GM19023 (cell line): ENCODE data around the gene TENT4A.
A peak's percentile ranks its signal among the peaks of the same experiment; 100 is the strongest.

Experiments
- ATAC-seq: cut with Tn5 transposase; IDR thresholded peaks from one replicate; pipeline ENCODE4 v1.9.1; 2021; ENCODE audit warnings: mild to moderate bottlenecking, moderate library complexity; ENCODE audit not compliant: unreplicated experiment

TENT4A gene

DNA sequence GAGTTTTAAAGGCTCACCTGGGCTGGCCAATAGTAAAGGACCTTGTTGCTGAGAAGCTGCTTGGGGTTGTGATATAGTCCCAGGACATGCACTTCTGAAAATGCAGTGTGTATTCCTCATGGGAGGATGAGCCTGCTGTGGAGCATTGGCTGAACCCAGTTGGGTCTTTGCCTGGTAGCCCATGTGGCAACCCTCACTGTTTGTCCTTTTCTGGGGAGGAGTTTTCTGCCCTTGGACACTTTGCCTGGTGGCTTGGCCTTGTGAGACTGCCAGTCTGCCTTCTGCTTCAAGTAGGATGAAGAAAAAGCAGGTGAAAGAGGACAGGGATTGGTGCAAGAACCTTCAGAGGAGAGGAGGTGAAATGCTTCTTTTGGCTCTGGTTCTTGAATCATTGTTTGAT, 4.0 kb downstream of the TENT4A start:
- ATAC-seq = no peak

- ATAC-seq = no peak
Observed at GRCh38 chr5:6717687-6718086, 4.5 kb downstream of the TENT4A start.

GRCh38 chr5:6718161-6718681, 5.0 kb downstream of the TENT4A start:
- ATAC-seq = no peak

GRCh38 chr5:6718718-6719117, 5.5 kb downstream of the TENT4A start:
- ATAC-seq = no peak

- ATAC-seq = no peak
Observed at GRCh38 chr5:6719417-6719816, 6.2 kb downstream of the TENT4A start.

DNA sequence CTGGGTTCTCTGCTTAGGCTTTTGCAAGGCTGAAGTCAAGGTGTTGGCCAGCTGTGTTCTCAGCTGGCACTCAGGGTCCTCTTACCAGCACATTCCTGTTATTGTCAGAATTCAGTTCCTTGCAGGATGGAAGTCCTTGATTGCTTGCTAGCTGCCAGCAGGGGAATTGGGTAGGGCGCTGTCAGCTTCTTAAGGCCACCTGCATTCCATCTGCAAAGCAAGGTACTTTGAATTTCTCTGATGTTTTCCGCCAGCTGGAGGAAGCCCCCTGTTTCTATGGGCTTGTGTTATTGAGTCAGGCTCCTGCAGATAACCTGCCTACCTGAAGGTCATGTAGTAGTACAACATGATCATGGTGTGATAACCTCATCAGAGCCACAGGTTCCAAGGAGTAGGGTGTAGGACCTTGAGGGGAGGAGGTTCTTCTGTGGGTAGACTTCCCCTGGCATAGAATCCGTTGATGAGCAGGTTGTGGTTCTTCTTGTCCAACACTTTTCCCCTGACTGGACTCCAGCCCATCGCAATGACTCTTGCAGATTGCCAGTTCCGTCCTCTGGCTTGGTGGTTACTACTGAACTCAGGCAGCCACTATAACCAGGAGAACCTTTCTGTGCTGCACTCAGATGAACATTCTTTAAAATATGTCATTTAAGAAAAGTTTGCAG, 6.8 kb downstream of the TENT4A start:
- ATAC-seq = no peak

GRCh38 chr5:6720561-6720921, 7.3 kb downstream of the TENT4A start:
- ATAC-seq = no peak

GRCh38 chr5:6721442-6721841, 8.2 kb downstream of the TENT4A start:
- no peak for ATAC-seq

DNA sequence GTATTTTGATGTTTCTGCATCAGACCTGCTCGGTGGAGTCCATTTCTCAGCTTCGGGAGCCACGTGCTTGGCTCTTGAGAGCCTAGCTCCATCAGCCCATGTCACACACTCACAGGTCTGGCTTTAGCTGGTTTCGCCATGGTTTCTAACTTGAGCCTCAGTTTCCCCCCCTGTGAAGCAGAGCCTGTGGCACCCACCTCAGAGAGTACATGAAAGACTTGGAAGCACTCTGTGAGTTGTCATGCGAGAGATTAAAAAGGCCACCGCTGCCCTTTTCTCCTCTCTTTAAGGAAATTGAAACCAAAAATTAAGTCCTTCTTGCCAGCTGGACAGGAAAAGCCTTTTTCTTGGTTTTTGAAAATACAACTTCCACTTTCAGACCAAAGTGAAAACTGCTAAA, 8.8 kb downstream of the TENT4A start:
- ATAC-seq = peak; percentile 49

DNA sequence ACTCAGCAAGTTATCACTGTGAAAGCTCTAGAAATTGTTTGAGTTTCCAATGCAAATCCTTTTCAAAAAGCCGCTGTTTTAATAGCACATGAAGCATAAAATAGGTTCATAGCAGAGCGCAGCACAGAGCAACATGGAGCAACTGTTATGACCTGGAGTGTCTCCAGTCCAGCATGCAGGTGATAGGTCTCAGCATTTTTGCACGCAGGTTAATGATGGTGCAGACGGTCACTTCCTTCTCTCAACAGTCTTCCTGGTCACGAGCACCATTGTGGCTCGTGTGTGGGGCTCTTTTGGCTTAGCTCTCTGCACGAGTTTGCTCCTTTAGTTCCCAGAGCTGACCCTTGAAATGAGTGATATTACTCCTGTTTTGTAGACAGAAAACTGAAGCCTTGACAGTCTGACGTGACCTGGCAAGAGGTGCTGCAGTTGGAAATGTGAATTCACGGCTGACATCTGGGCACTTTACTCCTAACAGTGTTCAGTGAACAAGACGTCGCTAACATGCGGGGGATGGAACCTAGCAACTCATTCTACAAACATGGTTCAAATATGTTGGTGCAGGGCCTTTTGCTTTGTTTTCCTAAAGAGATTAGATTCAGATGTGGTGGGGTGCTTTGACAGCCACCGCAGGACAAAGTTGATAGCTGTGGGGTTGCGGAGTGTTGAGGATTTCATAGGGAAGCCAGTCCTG, 10.0 kb downstream of the TENT4A start:
- ATAC-seq = no peak

GRCh38 chr5:6723816-6724300, 10.6 kb downstream of the TENT4A start:
- ATAC-seq = no peak

- no peak for ATAC-seq
Observed at GRCh38 chr5:6724321-6724929, 11.2 kb downstream of the TENT4A start.

DNA sequence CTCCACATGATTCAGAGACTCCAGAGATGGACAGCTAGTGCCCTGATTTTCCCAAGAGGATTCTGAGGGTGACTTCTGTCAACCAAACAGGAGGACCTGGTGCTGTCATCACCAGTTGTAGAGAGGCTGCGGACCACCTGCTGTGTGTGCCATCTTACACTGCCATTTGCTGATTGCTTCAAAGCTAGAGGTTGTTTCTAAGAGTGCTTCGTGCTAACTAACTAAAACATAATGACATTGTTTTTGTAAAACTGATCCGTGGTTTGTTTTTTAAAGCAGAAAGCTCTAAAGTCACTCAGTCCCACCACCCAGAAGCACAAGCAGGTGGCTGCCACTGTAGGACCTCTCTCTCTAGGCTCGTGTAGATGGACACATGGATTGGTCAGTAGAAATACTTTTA, 12.2 kb downstream of the TENT4A start:
- no peak for ATAC-seq

DNA sequence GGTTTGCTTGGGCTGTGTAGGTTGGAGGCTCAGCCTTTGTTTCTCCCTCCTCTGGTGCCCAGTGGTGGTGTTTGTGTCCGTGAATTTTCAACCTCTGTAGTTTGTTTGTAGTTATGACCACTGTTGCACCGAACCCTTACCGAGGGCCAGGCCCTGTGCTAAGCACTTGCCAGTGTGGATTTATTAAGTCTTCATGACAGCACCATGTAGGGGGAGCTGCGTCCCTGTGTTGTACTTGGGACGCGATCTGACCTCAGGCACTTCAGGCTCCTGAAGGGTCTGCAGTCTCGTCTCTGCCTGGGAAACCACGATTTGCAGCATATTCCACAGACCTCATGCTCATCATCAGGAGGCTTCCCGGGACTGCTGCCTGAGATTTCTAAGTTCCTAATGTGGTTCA, 12.8 kb downstream of the TENT4A start:
- no peak for ATAC-seq

- ATAC-seq = no peak
Observed at GRCh38 chr5:6727231-6727630, 14.0 kb downstream of the TENT4A start.

DNA sequence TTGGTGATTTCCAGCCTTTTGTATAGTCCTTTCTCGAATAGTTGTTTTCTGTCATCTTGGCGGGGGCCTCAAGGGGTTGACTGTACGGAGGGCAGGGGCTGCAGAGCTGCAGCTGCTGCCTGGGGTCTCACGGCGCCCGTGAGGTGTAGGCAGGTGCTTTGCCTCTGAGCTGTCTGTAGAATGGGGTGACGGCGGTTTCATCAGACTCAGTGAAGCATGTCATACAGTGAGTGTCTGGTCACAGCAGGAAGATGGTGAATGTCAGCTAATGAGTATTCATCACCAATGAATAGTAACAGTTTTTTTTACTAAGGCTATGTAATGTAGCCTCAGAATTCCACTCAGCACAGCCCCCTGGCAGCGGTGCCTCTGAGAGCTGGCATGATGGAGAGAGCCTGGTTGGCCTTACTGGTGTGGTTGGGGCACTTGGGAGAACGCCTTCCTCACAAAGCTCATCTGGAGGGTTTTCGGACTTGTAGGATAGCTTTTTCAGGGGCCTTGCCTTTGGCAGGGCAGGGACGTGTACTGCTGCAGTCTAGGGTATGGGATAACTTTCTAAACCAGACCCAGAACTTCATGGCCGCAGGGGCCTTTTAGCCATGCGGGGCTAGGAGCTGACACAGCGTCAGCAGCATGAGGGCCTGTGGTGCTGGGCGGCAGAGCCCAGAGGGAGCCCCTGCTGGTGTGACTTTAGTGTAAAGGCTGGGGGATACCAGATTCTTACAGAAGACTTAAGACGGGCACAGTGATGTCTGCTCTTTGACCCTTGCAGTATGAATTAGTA, 15.0 kb downstream of the TENT4A start:
- peak; percentile 81 for ATAC-seq

- no peak for ATAC-seq
Observed at GRCh38 chr5:6728795-6729183, 15.6 kb downstream of the TENT4A start.

GRCh38 chr5:6729386-6730310, 16.4 kb downstream of the TENT4A start:
- no peak for ATAC-seq

DNA sequence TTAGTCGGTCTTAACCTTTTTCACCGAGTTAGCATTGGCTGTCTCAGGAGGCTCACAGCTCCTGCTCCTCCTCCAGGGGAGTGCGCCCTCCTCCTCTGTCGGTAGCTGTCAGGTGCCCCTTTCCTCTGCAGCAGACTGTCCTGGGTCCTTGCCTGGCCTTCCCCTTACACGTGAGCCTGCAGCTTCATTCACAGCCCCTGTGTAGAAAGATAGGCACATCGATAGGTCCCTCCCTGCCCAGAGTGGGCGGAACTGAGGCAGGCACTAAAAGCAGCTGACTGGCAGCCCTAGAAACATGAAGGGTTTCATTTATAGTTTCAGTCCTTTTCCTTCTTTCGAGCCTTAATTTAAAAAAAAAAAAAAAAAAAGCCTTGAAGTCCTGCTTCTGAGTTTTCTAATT, 17.2 kb downstream of the TENT4A start:
- ATAC-seq = peak; percentile 38

- ATAC-seq = no peak
Observed at GRCh38 chr5:6730807-6731206, 17.6 kb downstream of the TENT4A start.
